GM21717 (cell line): Measurements from ENCODE around the gene RNF145.

ENCODE experiments used
- ATAC-seq: cut with Tn5 transposase; IDR thresholded peaks from one replicate; pipeline ENCODE4 v1.9.1; 2021; ENCODE audit warnings: mild to moderate bottlenecking, moderate library complexity; ENCODE audit not compliant: unreplicated experiment

Gene RNF145

GRCh38 chr5:159220206-159220605 is 10.9 kb upstream of the RNF145 start:
- no peak for ATAC-seq

- ATAC-seq: no peak
These were observed 9.3 kb upstream of the RNF145 start for GRCh38 chr5:159218595-159219023.

- no peak for ATAC-seq
These were observed 7.9 kb upstream of the RNF145 start for GRCh38 chr5:159217236-159217635.

GRCh38 chr5:159216454-159216853 is 7.1 kb upstream of the RNF145 start:
- no peak for ATAC-seq

DNA sequence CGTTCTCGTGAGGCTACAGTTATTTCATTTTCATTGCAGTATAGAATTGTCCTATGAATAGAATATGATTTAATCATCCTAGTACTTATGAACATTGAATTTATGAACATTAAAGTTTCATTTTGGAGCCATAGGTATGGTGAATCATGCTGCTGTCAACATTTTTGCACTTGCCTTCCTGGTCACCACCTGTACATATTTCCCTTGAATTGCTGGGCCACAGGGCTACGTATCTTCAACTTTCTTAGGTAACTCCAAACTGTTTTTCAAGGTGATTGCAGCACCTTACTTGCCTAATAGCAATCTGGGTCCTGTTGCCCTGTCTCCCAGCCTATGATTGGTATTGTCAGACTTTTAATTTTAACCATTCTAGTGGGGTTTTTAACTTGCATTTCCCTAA is 6.5 kb upstream of the RNF145 start:
- ATAC-seq: no peak

DNA sequence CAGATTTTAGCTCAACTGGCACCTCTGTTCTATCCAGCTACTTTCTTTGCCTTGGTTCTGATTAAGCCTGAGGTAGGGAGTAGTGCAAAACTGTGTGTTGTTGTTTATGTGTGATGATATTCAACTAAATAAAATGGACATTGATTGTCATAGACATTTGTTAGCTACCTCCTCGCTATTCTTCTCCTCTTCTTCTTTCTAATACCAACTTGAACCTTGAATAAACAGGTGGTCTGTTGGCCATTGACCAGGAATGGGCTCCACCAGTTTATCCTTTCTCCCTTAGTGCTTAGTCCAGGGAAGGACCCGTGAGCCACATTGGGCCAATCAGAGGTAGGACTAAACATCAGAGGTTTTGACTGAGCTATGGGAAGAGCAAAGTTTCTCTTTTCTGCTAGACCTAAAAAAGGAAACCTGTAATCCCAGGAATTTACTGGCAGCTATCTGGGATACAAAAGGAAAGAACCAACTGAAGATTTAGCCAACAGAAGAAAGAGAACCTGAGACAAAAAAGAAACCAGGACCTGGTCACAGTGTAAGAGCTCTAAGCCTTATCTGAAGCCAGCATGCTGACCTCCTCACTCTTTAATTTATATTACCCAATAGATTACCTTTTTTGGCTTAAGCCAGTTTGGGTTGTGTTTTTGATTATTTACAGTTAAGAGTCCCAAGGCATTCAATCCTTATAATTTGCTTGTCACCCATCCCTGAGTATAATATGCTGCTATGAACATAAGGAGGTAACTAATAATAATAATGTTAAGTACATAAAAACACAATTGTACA is 5.3 kb upstream of the RNF145 start:
- no peak for ATAC-seq

DNA sequence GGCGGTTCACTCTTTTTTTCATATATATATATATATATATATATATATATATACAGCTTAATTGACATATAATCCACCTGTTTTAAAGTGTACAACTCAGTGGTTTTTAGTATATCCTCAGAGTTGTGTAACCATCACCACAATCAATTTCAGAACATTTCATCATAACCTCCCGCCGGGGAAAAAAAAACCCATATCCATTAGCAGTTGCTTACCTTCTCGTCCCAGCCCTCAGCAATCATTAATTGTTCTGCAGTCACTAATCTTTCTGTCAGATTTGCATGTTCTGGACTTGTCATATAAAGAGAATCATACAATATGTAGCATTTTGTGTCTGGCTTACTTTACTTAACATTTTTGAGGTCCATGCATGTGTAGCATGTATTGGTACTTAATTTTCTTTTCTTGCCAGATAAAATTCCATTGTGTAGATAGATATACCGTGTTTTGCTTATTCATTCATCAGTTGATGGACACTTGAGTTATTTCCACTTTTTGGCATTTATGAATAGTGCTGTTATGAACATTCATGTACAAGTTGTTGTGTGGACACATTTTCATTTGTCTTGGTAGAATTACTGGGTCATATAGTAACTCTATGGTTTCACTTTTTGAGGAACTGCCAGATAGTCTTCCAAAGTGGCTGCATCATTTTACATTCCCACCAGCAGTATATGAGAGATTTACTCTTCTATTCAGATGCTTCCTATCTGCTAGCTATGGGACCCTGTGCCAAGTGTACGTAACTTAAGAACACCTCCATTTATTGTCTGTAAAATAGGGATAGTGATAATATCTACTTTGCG is 3.5 kb upstream of the RNF145 start:
- no peak for ATAC-seq

GRCh38 chr5:159211729-159212174 is 2.4 kb upstream of the RNF145 start:
- no peak for ATAC-seq

DNA sequence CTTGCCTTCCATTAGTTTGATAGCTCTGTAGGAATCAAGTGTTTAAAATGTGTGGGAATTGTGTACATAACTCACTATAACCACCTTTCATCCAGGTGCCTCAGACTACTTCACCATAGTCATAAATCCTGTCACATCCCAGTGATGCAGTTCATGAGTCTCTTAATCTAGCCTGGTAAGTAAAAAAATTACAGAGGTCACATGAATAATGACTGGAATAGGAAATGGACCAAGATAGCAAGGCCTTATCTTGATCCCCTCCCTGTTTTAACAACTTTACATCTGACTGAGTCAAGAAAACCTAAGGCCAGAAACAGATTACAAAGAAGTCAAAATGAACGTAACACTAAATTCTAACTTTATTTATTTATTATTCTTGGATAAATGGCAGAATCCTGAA is 1.5 kb upstream of the RNF145 start:
- ATAC-seq: no peak

- no peak for ATAC-seq
These were observed 883 bp upstream of the RNF145 start for GRCh38 chr5:159210210-159210661.

DNA sequence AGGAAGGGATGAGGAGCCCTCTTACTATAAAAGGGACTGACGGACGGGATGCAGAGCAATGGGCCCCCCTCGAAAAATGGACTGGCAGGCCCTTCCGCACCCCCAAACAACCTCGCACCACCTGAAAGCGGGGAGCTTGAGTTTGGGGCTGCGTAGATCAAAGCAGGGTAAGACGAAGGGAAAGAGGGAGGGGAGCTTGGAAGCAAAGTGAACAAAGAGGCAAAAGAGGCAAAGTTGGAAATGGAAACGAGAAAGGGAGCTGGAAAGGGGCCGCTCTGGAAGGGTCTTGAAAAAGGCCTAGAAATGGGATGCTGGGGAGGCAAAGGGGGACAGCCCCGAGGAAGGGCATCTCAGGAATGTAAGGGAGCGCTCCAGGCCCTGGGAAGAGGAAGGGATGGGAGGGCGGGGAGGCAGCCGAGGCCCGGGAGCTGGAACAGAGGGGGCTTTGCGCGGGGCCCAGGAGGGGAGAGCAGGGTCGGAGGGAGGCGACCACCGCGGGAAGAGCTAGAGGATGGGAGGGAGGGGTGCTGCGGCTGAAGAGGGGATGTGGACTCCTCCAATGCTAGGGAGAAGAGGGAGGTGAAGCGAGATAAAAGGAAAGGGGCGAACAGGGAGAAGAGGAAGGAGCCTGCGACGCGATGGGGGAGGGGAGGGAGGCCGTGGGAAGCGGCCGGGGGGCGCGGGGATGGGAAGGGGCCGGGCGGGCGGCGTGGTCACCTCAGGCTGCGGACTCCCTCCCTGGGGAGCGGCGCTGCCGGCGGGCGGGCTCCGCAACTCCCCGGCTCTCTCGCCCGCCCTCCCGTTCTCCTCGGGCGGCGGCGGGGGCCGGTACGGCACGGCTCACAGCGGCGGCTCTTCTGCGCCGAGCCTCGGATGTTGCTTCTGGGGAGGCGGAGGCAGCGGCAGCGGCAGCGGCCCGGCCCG is 577 bp downstream of the RNF145 start:
- ATAC-seq: peak; percentile 11

- peak; percentile 63 for ATAC-seq
These were observed 1.5 kb downstream of the RNF145 start for GRCh38 chr5:159207686-159208513.

DNA sequence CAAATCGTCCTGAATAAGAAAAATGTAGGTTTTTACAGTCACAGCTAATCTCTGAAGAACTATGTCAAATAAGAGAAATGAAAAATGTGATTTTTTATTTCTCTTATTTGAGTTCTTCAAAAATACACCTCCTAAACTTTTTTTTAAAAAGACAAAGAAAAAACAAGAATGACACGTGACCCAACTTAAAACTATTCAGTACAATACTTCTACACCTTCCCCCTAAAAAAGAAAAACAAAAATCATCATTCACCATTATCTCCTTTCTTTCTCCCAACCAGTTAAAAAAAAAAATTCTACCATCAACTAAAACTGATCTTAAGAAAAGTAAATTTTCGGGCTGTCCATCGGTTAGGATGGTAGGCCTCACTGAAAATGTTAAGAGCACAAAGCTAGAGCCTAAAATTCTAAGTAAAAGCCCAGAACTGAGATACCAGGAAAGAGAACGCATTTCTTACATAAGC is 2.1 kb downstream of the RNF145 start:
- ATAC-seq: no peak

GRCh38 chr5:159206818-159207217 is 2.5 kb downstream of the RNF145 start:
- ATAC-seq: no peak

GRCh38 chr5:159206368-159206767 is 3.0 kb downstream of the RNF145 start:
- ATAC-seq: no peak

DNA sequence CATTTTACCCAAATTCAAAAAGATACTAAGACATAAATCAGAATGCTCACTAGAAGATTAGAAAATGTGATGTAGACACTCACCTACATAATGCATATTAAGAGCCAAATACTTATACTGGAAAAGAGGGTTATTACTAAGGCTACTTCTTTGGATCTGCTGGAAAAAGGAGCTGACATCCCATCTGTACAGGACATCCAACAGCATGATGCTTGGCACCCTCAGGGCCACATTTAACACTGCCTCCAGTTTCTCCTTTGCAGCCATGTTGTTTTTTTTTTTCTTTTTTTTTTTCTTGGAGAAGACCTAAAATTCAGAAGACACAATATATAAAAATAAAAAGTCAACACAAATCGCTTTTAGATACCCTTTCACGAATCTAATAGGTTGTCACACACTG is 6.0 kb downstream of the RNF145 start:
- no peak for ATAC-seq

- ATAC-seq: no peak
These were observed 7.2 kb downstream of the RNF145 start for GRCh38 chr5:159202151-159202550.

- ATAC-seq: no peak
These were observed 9.6 kb downstream of the RNF145 start for GRCh38 chr5:159199780-159200179.

DNA sequence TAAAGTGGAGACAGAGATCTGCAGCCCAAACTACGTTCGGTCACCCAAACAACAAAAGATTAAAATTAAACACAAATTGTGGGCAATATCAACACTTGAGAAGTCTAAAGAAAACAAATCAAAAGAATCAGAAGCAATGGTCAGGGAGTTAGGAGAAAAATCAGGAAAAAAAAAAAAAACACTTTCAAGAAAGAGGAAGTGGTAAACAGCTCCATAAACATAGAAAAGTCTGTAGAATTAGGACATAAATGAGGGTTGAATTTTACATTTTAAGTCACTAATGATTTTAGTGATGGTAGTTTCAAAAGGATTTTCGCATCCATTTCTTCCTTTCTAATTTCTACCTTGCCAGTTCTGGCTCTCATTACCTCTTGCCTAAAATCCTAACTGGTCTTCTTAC is 10.1 kb downstream of the RNF145 start:
- no peak for ATAC-seq
